Transverse colon (tissue), 4 donors: ENCODE data around the gene NCDN. TPM values are rescaled to one million over a fixed set of nuclear protein-coding genes. Genes with fewer than 3 reads are reported as not detected.

Experiments
- DNase-seq: peaks from one replicate; pipeline ENCODE4 v3.0.0-alpha.2; 2019
- H3K27ac ChIP-seq, 4 donors: fragments of 200-600 bp; sonication (generic); 2 replicates each; pipeline ENCODE4 v1.5.1; 2016 to 2018; ENCODE audit warnings: inconsistent platforms in 4 of 4
- H3K27me3 ChIP-seq: fragments of 200-600 bp; sonication (generic); 2 replicates; pipeline ENCODE4 v1.5.1; 2017; ENCODE audit warnings: inconsistent platforms
- H3K36me3 ChIP-seq, 4 donors: fragments of 200-600 bp; sonication (generic); 2 replicates each; pipeline ENCODE4 v1.5.1; 2017 to 2019; ENCODE audit warnings: inconsistent platforms in 4 of 4
- H3K4me1 ChIP-seq, 4 donors: fragments of 200-600 bp; sonication (generic); 2 replicates each; pipeline ENCODE4 v1.5.1; 2017 to 2020; ENCODE audit warnings: inconsistent platforms in 4 of 4
- H3K4me3 ChIP-seq, 4 donors: fragments of 200-600 bp; sonication (generic); 1 replicate in 1 of 4; 2 replicates in 3 of 4; pipeline versions ENCODE4 v1.5.1 to v1.6.1; 2017 to 2019; ENCODE audit warnings: inconsistent platforms in 4 of 4
- H3K9me3 ChIP-seq, 2 donors: fragments of 200-600 bp; sonication (generic); 2 replicates each; pipeline ENCODE4 v1.5.1; 2017 to 2019; ENCODE audit warnings: inconsistent platforms in 2 of 2
- EP300 ChIP-seq: sonication (generic); formaldehyde crosslinking; IDR thresholded peaks from one replicate; pipeline ENCODE4 v1.6.1; 2017; ENCODE audit warnings: antibody characterized with exemption, low read depth
- POLR2A ChIP-seq: fragments of 450-650 bp; IDR thresholded peaks from one replicate; pipeline ENCODE4 v1.6.1; 2016; ENCODE audit warnings: antibody characterized with exemption, mild to moderate bottlenecking, moderate library complexity
- POLR2AphosphoS5 ChIP-seq, 3 donors: sonication (generic); formaldehyde crosslinking; IDR thresholded peaks; one replicate each; pipeline ENCODE4 v1.6.1; 2016; ENCODE audit warnings: antibody characterized with exemption in 3 of 3
- WGBS, 2 donors: methylation state at CpG; one replicate each; pipeline ENCODE4 v1.1.5; 2018; ENCODE audit warnings: low coverage in 1 of 2; 5-methylcytosine and 5-hydroxymethylcytosine counted together
- in situ Hi-C, 4 donors: fragments of 200-750 bp; cut with MboI; loops; one replicate each; pipeline versions ENCODE4 v1.15.0 to v1.15.1; 2017; ENCODE audit warnings: low sequenced_read_pairs in 3 of 4, low pct_ligation_motif_present in 1 of 4, low pct_unique_long_range_greater_than_20kb in 1 of 4
- intact Hi-C: fragments of 100-400 bp; cut with DNase I; formaldehyde crosslinking; loops from one replicate; pipeline ENCODE4 v1.15.1; 2023; ENCODE audit warnings: low total_unique reads
- total RNA-seq, 4 donors: library from RNA; depleted of rRNA; stranded (reverse); fragments of >200 nt; gene quantifications; one replicate each; pipeline ENCODE4 v1.1.0, GENCODE V29; 2016
- TF ChIP-seq, protein P1 (sequence below), 5 experiments: fragments of 200-600 bp in 3 of 5; fragments of 450-650 bp in 2 of 5; sonication (generic) in 3 of 5; IDR thresholded peaks; 1 replicate in 2 of 5; 2 replicates in 3 of 5; pipeline ENCODE4 v1.5.1; 2016 to 2017; ENCODE audit warnings: antibody characterized with exemption in 5 of 5, inconsistent platforms in 3 of 5, mild to moderate bottlenecking in 2 of 5, moderate library complexity in 1 of 5

Gene NCDN, protein sequence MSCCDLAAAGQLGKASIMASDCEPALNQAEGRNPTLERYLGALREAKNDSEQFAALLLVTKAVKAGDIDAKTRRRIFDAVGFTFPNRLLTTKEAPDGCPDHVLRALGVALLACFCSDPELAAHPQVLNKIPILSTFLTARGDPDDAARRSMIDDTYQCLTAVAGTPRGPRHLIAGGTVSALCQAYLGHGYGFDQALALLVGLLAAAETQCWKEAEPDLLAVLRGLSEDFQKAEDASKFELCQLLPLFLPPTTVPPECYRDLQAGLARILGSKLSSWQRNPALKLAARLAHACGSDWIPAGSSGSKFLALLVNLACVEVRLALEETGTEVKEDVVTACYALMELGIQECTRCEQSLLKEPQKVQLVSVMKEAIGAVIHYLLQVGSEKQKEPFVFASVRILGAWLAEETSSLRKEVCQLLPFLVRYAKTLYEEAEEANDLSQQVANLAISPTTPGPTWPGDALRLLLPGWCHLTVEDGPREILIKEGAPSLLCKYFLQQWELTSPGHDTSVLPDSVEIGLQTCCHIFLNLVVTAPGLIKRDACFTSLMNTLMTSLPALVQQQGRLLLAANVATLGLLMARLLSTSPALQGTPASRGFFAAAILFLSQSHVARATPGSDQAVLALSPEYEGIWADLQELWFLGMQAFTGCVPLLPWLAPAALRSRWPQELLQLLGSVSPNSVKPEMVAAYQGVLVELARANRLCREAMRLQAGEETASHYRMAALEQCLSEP
- total RNA-seq = 10 to 100 TPM in 1 of 4 donors, 1 to 10 TPM in 3; 6.7 to 11.3 (median 9.5) TPM

DNA sequence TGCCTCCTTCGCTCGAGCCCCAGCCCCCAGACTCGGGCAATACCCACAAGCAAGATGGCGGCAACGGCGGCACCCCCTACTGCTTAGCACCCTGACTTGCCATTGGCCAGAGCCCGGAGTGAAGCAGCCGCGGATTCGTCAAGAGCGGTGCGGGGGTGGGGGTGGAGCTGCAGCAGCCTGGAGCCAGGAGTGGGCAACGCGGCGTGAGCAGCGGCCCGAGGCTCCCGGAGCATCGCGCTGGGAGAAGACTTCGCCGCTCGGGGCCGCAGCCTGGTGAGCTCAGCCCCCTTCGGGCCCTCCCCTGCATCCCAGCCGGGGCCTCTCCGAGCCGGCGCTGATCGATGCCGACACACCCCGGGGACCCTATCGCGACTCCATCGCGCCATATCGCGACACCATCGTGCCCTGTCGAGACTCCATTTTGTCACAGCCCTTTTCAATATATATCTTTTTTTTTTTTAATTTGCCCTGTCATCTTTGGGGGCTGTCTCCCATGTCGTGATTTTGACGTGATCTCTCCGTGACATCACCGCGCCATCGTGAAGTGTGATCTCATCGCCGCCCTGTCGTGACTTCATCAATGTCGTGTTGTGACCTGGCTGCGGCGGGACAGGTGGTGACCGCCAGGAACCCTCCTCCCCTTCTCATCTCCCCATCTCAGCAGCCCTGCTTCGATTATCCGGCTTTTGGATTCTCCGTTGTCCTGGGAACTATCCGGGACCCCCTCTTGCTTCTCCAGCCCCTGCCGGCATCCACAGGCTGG is at the start of gene NCDN:
TSS of gene NCDN (plus strand) at position 189 of the 763 bp plus-strand sequence. CDS start at position 581, 392 bp downstream.
- no peaks in the 10 kb centered on the region for H3K9me3 ChIP-seq
- H3K4me3 ChIP-seq = peak within 1 kb of the TSS; percentile 60 to 89 (median 70)
- H3K36me3 ChIP-seq = peaks cover 0 to 16% (median 5%) of the 10 kb centered on the region in 4 donors
- in situ Hi-C loops = loop anchor here in 2 of 4 donors (25.0 kb wide), 2 partner anchors 95 to 370 kb away; partner anchors contain the start of gene SFPQ (in 2 of the 2)
- peak within 1 kb of the TSS; percentile 88 to 96 (median 95) for H3K27ac ChIP-seq
- peak; percentile 97 for DNase-seq
- TF ChIP-seq EP300 (no peak), POLR2A (no peak), POLR2AphosphoS5 (IDR thresholded peaks at IDR 0.05) (peak in 1 of 3 donors; percentile 48)
- TF ChIP-seq, protein P1, sequence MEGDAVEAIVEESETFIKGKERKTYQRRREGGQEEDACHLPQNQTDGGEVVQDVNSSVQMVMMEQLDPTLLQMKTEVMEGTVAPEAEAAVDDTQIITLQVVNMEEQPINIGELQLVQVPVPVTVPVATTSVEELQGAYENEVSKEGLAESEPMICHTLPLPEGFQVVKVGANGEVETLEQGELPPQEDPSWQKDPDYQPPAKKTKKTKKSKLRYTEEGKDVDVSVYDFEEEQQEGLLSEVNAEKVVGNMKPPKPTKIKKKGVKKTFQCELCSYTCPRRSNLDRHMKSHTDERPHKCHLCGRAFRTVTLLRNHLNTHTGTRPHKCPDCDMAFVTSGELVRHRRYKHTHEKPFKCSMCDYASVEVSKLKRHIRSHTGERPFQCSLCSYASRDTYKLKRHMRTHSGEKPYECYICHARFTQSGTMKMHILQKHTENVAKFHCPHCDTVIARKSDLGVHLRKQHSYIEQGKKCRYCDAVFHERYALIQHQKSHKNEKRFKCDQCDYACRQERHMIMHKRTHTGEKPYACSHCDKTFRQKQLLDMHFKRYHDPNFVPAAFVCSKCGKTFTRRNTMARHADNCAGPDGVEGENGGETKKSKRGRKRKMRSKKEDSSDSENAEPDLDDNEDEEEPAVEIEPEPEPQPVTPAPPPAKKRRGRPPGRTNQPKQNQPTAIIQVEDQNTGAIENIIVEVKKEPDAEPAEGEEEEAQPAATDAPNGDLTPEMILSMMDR (IDR thresholded peaks at IDR 0.05) = no peak
- peaks cover 17 to 43% (median 37%) of the 10 kb centered on the region in 4 donors for H3K4me1 ChIP-seq
- H3K27me3 ChIP-seq = no peaks in the 10 kb centered on the region
- 0 to 1% methylated on average over 20 to 58 of the region's 58 CpGs for WGBS, 2 donors
- intact Hi-C loops = no loop called here

DNA sequence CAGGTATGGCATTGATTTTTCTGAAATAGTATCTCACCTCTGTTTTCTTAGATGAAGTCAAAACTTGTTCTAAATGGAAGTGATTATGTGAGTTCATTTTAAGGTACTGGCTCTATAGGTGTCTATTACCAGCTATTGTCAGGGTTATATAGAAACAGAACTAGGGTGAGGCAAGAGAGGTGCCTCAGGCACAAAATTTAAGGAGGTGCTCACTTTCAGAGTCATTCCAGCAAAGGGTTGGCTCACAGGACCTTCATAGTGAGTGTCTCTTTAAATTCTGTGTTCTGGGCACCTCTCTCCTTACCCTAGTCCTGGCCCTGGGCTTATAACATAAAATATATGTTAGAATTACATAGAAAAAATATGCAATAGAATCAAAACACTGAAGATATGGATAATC is 49.7 kb upstream of the NCDN start:
- intact Hi-C loops (no loop called here), in situ Hi-C loops (no loop called here)
- no peak for DNase-seq
- Histone ChIP-seq H3K4me1 (no peaks in the 10 kb centered on the region), H3K27me3 (no peaks in the 10 kb centered on the region), H3K9me3 (no peaks in the 10 kb centered on the region), H3K36me3 (no peaks in the 10 kb centered on the region), H3K27ac (no peak overlapping the region), H3K4me3 (no peak overlapping the region)
- TF ChIP-seq POLR2A (no peak), POLR2AphosphoS5 (IDR thresholded peaks at IDR 0.05) (no peak), EP300 (no peak)
- TF ChIP-seq, protein P1 (IDR thresholded peaks at IDR 0.05) = no peak

DNA sequence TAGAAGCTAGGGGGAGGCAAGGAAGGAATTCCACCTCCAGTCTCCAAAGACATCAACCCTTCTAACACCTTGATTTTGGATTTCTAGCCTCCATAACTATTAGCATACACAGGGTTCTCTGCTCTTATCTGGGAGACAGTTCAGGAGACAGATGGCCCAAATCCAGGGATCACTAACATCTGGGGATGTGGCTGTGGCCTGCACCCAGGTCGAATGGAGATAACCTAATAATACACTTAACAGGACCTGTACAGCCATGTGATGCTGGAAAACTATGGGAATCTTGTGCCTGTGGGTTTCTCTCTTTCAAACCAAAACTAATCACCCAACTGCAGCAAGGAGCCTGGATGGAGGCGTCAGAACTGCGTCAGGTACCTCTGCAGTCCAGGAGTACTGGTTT is 48.0 kb upstream of the NCDN start:
- 85 to 93% methylated on average over 2 to 3 of the region's 3 CpGs for WGBS, 2 donors
- in situ Hi-C loops (no loop called here), intact Hi-C loops (no loop called here)
- DNase-seq = no peak
- Histone ChIP-seq H3K9me3 (no peaks in the 10 kb centered on the region), H3K4me3 (no peak overlapping the region), H3K27ac (no peak overlapping the region), H3K36me3 (no peaks in the 10 kb centered on the region), H3K27me3 (no peaks in the 10 kb centered on the region), H3K4me1 (no peaks in the 10 kb centered on the region)
- TF ChIP-seq, protein P1 (IDR thresholded peaks at IDR 0.05) = no peak
- TF ChIP-seq EP300 (no peak), POLR2AphosphoS5 (IDR thresholded peaks at IDR 0.05) (no peak), POLR2A (no peak)

DNA sequence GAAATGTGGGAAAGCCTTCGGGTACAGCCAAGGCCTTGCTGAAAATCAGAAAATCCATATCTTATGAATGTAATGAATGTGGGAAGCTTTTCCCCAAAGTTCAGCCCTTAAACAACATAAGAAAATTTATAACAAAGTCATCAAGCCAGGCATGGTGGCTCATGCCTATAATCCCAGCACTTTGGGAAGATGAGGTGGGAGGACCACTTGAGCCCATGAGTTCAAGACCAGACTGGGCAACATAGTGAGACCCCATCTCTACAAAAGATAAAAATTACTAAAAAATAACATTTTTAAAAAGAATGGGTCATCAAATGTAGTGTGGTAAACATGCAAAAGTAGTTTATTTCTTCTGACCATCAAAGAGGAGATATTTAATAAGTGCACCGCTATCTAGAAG is 46.3 kb upstream of the NCDN start:
- H3K4me1 ChIP-seq = no peaks in the 10 kb centered on the region
- WGBS, 2 donors = 96 to 100% methylated on average over 2 of the region's 2 CpGs
- no peak for TF ChIP-seq EP300
- TF ChIP-seq POLR2AphosphoS5 (IDR thresholded peaks at IDR 0.05) = no peak
- TF ChIP-seq POLR2A = no peak
- TF ChIP-seq, protein P1 (IDR thresholded peaks at IDR 0.05) = no peak
- peaks cover 0 to 7% of the 10 kb centered on the region in 2 donors for H3K9me3 ChIP-seq
- no peaks in the 10 kb centered on the region for H3K36me3 ChIP-seq
- no peak overlapping the region for H3K4me3 ChIP-seq
- in situ Hi-C loops = no loop called here
- no peak for DNase-seq
- intact Hi-C loops = no loop called here
- H3K27me3 ChIP-seq = no peaks in the 10 kb centered on the region
- no peak overlapping the region for H3K27ac ChIP-seq
